IMR-90 (cell line): ENCODE data around the gene RPS19. TPM values are rescaled to one million over a fixed set of nuclear protein-coding genes. Genes with fewer than 3 reads are reported as not detected.

Experiments used
- ATAC-seq: fragments of 200-7000 bp; cut with Tn5 transposase; 2 replicates; pipeline ENCODE4 v1.9.1; 2020; ENCODE audit warnings: low read depth, mild to moderate bottlenecking, moderate library complexity
- BruUV-seq: library from RNA; stranded (reverse); fragments of 400-500 nt; replicated peaks from 2 replicates; lab custom pipeline; 2021; lab: Mats Ljungman, UMichigan
- CTCF ChIA-PET: fragments of 300-600 bp; formaldehyde crosslinking; extraction: SDS; loops from one replicate; lab custom pipeline; 2021; ENCODE audit warnings: antibody characterized with exemption; lab: Yijun Ruan, JAX
- POLR2A ChIA-PET: fragments of 300-600 bp; sonication (Branson Sonifier 250); formaldehyde crosslinking; loops from one replicate; lab custom pipeline; 2022; ENCODE audit warnings: antibody characterized with exemption; ENCODE audit not compliant: unreplicated experiment; lab: Charles Lee
- DNase-seq: peaks from one replicate; pipeline ENCODE4 v3.0.0; 2013
- H2AFZ ChIP-seq: replicated peaks from 2 replicates; pipeline ENCODE3; 2013; ENCODE audit warnings: low read length, mild to moderate bottlenecking; ENCODE audit not compliant: poor library complexity
- H2AK5ac ChIP-seq: 2 replicates; pipeline ENCODE4 v1.6.1; 2013; ENCODE audit warnings: low read depth, low read length, inconsistent platforms
- H2AK9ac ChIP-seq: replicated peaks from 2 replicates; pipeline ENCODE3; 2013; ENCODE audit warnings: mild to moderate bottlenecking, low read depth, low read length, moderate library complexity; ENCODE audit not compliant: poor library complexity
- H2BK120ac ChIP-seq: 2 replicates; pipeline ENCODE4 v1.6.1; 2013; ENCODE audit warnings: low read depth, low read length, inconsistent platforms
- H2BK15ac ChIP-seq: 3 replicates; pipeline ENCODE4 v1.6.1; 2013; ENCODE audit warnings: low read depth, low read length, inconsistent platforms
- H2BK20ac ChIP-seq: 2 replicates; pipeline ENCODE4 v1.6.1; 2013; ENCODE audit warnings: low read depth, mild to moderate bottlenecking, inconsistent platforms, low read length, moderate library complexity
- H2BK5ac ChIP-seq: 2 replicates; pipeline ENCODE4 v1.6.1; 2013; ENCODE audit warnings: mild to moderate bottlenecking, low read depth, low read length, inconsistent platforms; ENCODE audit not compliant: poor library complexity, severe bottlenecking
- H3K14ac ChIP-seq: replicated peaks from 2 replicates; pipeline ENCODE4 v1.6.1; 2013; ENCODE audit warnings: low read depth, low read length, inconsistent platforms
- H3K18ac ChIP-seq: 2 replicates; pipeline ENCODE4 v1.6.1; 2013; ENCODE audit warnings: low read depth, low read length, control low read depth
- H3K23ac ChIP-seq: 2 replicates; pipeline ENCODE4 v1.6.1; 2013; ENCODE audit warnings: low read depth, low read length, inconsistent platforms
- H3K27ac ChIP-seq: 2 replicates; pipeline ENCODE4 v1.5.1; 2013; ENCODE audit warnings: mild to moderate bottlenecking, control low read depth, low read length; ENCODE audit not compliant: insufficient read depth
- H3K27me3 ChIP-seq: 2 replicates; pipeline ENCODE4 v1.6.1; 2013; ENCODE audit warnings: low read length; ENCODE audit not compliant: control insufficient read depth, insufficient read depth
- H3K36me3 ChIP-seq: 2 replicates; pipeline ENCODE4 v1.6.1; 2013; ENCODE audit warnings: low read length, mixed read lengths; ENCODE audit not compliant: control insufficient read depth, insufficient read depth
- H3K4ac ChIP-seq: 2 replicates; pipeline ENCODE4 v1.6.1; 2013; ENCODE audit warnings: low read depth, low read length, inconsistent platforms
- H3K4me1 ChIP-seq: 2 replicates; pipeline ENCODE4 v1.6.1; 2013; ENCODE audit warnings: low read length, mixed read lengths; ENCODE audit not compliant: control insufficient read depth, insufficient read depth
- H3K4me2 ChIP-seq: 2 replicates; pipeline ENCODE4 v1.6.1; 2013; ENCODE audit warnings: low read depth, mild to moderate bottlenecking, control low read depth, low read length, moderate library complexity
- H3K4me3 ChIP-seq: 2 replicates; pipeline ENCODE4 v1.5.1; 2013; ENCODE audit warnings: low read depth, mild to moderate bottlenecking, control low read depth, low read length, moderate library complexity; ENCODE audit not compliant: insufficient read depth
- H3K56ac ChIP-seq: 2 replicates; pipeline ENCODE4 v1.6.1; 2013; ENCODE audit warnings: low read length, inconsistent platforms; ENCODE audit not compliant: insufficient read depth; ENCODE audit errors: extremely low read depth
- H3K79me1 ChIP-seq, 2 experiments: 2 replicates each; pipeline ENCODE4 v1.6.1; 2013; ENCODE audit warnings: low read length in 2 of 2, inconsistent platforms in 1 of 2, low read depth in 1 of 2
- H3K9ac ChIP-seq: 2 replicates; pipeline ENCODE4 v1.6.1; 2013; ENCODE audit warnings: low read depth, low read length, control low read depth
- H3K9me1 ChIP-seq: 2 replicates; pipeline ENCODE4 v1.6.1; 2013; ENCODE audit warnings: low read length, inconsistent platforms; ENCODE audit not compliant: insufficient read depth
- H3K9me3 ChIP-seq: 2 replicates; pipeline ENCODE4 v1.6.1; 2013; ENCODE audit warnings: low read length; ENCODE audit not compliant: control insufficient read depth, insufficient read depth
- H4K20me1 ChIP-seq: 2 replicates; pipeline ENCODE4 v1.6.1; 2013; ENCODE audit warnings: low read length, inconsistent platforms; ENCODE audit not compliant: insufficient read depth
- H4K5ac ChIP-seq: 2 replicates; pipeline ENCODE4 v1.6.1; 2013; ENCODE audit warnings: mild to moderate bottlenecking, low read depth, low read length, control low read depth
- H4K8ac ChIP-seq, 2 experiments: 2 replicates each; pipeline ENCODE4 v1.6.1; 2013; ENCODE audit warnings: low read depth in 2 of 2, low read length in 2 of 2, control low read depth in 1 of 2, inconsistent platforms in 1 of 2
- H4K91ac ChIP-seq: 2 replicates; pipeline ENCODE4 v1.6.1; 2013; ENCODE audit warnings: low read depth, low read length, inconsistent platforms; ENCODE audit not compliant: insufficient read depth
- BHLHE40 ChIP-seq: fragments of 150-350 bp; IDR thresholded peaks from 2 replicates; pipeline ENCODE4 v1.6.1; 2016; ENCODE audit warnings: mild to moderate bottlenecking, low read depth, low read length
- CHD1 ChIP-seq: IDR thresholded peaks from 2 replicates; pipeline ENCODE4 v1.6.1; 2012; ENCODE audit warnings: low read depth, low read length, improper control_type of control experiment
- CTCF ChIP-seq: conservative IDR thresholded peaks from 2 replicates; pipeline ENCODE4 v1.5.1; 2012; ENCODE audit warnings: mild to moderate bottlenecking, low read depth, low read length, improper control_type of control experiment
- FOS ChIP-seq: fragments of 150-350 bp; IDR thresholded peaks from 2 replicates; pipeline ENCODE4 v1.6.1; 2016; ENCODE audit warnings: low read depth, low read length
- MAFK ChIP-seq: IDR thresholded peaks from 2 replicates; pipeline ENCODE4 v1.6.1; 2012; ENCODE audit warnings: low read depth, low read length, improper control_type of control experiment
- MAZ ChIP-seq: IDR thresholded peaks from 2 replicates; pipeline ENCODE4 v1.6.1; 2012; ENCODE audit warnings: low read depth, mild to moderate bottlenecking, low read length, improper control_type of control experiment, moderate library complexity, borderline replicate concordance
- MXI1 ChIP-seq: IDR thresholded peaks from 2 replicates; pipeline ENCODE4 v1.6.1; 2012; ENCODE audit warnings: low read depth, mild to moderate bottlenecking, low read length, moderate library complexity, borderline replicate concordance
- NFE2L2 ChIP-seq: fragments of 150-350 bp; IDR thresholded peaks from 2 replicates; pipeline ENCODE4 v1.6.1; 2016; ENCODE audit warnings: low read depth, mild to moderate bottlenecking, low read length
- POLR2A ChIP-seq: IDR thresholded peaks from 2 replicates; pipeline ENCODE4 v1.6.1; 2012; ENCODE audit warnings: mild to moderate bottlenecking, low read depth, low read length
- RCOR1 ChIP-seq: IDR thresholded peaks from 2 replicates; pipeline ENCODE4 v1.6.1; 2012; ENCODE audit warnings: mild to moderate bottlenecking, low read length, improper control_type of control experiment; ENCODE audit not compliant: insufficient replicate concordance
- RFX5 ChIP-seq: IDR thresholded peaks from 2 replicates; pipeline ENCODE4 v1.8.0; 2012; ENCODE audit warnings: low read depth, mild to moderate bottlenecking, low read length, moderate library complexity
- SMC3 ChIP-seq: fragments of 150-350 bp; IDR thresholded peaks from 2 replicates; pipeline ENCODE4 v1.6.1; 2016; ENCODE audit warnings: low read depth, mild to moderate bottlenecking, antibody characterized with exemption, low read length, moderate library complexity
- USF2 ChIP-seq: fragments of 150-350 bp; IDR thresholded peaks from 2 replicates; pipeline ENCODE4 v1.6.1; 2017; ENCODE audit warnings: mild to moderate bottlenecking, antibody characterized with exemption, low read length, low read depth
- WGBS, 2 experiments: methylation state at CpG; one replicate each; pipeline versions ENCODE4 v1.1.5 to v1.1.7; 2013; ENCODE audit warnings: missing lambda C conversion rate in 2 of 2; ENCODE audit not compliant: insufficient read length in 1 of 2; ENCODE audit errors: extremely low coverage in 2 of 2; 5-methylcytosine and 5-hydroxymethylcytosine counted together
- dilution Hi-C: fragments of 300-500 bp; cut with HindIII; formaldehyde crosslinking; loops from one replicate; pipeline ENCODE4 v1.14.3; 2018; ENCODE audit warnings: low sequenced_read_pairs; ENCODE audit not compliant: unreplicated experiment
- in situ Hi-C: fragments of 300-500 bp; cut with MboI; formaldehyde crosslinking; loops from 3 replicates; pipeline ENCODE4 v1.14.3; 2019; ENCODE audit warnings: low sequenced_read_pairs, inconsistent platforms, mixed read lengths
- intact Hi-C: fragments of 100-400 bp; cut with micrococcal nuclease; formaldehyde crosslinking; loops from 2 replicates; pipeline ENCODE4 v1.10.0; 2022
- polyA plus RNA-seq, 3 experiments: library from polyadenylated mRNA; depleted of rRNA; stranded (reverse); fragments of >200 nt; gene quantifications; 2 replicates each; pipeline ENCODE4 v1.2.3, GENCODE V29; 2012; ENCODE audit warnings: low replicate concordance in 1 of 3
- total RNA-seq: library from RNA; depleted of rRNA; stranded (reverse); fragments of >200 nt; gene quantifications from 2 replicates; pipeline ENCODE4 v1.2.3, GENCODE V29; 2012

The RPS19 gene
- total and polyA plus RNA-seq, 2 of the 4 experiments (the other 2 are of a cell fraction), result 230 to 3,988 TPM

- POLR2A ChIA-PET, result no interaction called here
- H3K4me3 ChIP-seq, result no peak overlapping the region
- no peak for TF ChIP-seq NFE2L2
- TF ChIP-seq CTCF, result no peak
- TF ChIP-seq MAZ, result no peak
- no peak for TF ChIP-seq BHLHE40
- no peak for TF ChIP-seq RCOR1
- TF ChIP-seq SMC3, result no peak
- no peak for TF ChIP-seq USF2
- no peak for TF ChIP-seq CHD1
- TF ChIP-seq MAFK, result no peak
- no peak for TF ChIP-seq POLR2A
- TF ChIP-seq FOS, result no peak
- no peak for TF ChIP-seq RFX5
- TF ChIP-seq MXI1, result no peak
- H3K9me1 ChIP-seq, result no peaks in the 10 kb centered on the region; the same call in 1 of the 2 replicates
- H3K27ac ChIP-seq, result no peak overlapping the region
- no peak overlapping the region for H2BK15ac ChIP-seq
- WGBS, 2 experiments, result 73% methylated on average over 2 of the region's 13 CpGs; no CpG with 5 or more reads in 1 of the 2 experiments
- H3K23ac ChIP-seq, result no peak overlapping the region
- no peak overlapping the region for H3K4ac ChIP-seq
- H3K79me1 ChIP-seq, result no peaks in the 10 kb centered on the region
- intact Hi-C loops (no loop called here), dilution Hi-C loops (no loop called here), in situ Hi-C loops (no loop called here)
- no peak overlapping the region for H2BK120ac ChIP-seq
- no peak overlapping the region for H2AK9ac ChIP-seq
- H3K4me1 ChIP-seq, result 0 out of 2 replicates have a peak, but pooled peaks cover 2% of the 10 kb centered on the region
- H4K20me1 ChIP-seq, result peaks cover 28% of the 10 kb centered on the region
- no peak overlapping the region for H3K4me2 ChIP-seq
- no peak overlapping the region for H3K18ac ChIP-seq
- no peak overlapping the region for H3K9ac ChIP-seq
- no peak overlapping the region for H3K14ac ChIP-seq
- H2AK5ac ChIP-seq, result no peak overlapping the region
- H3K27me3 ChIP-seq, result peaks cover 48% of the 10 kb centered on the region
- H2BK20ac ChIP-seq, result no peak overlapping the region
- H4K8ac ChIP-seq, result no peak overlapping the region
- no peaks in the 10 kb centered on the region for H3K9me3 ChIP-seq
- H2BK5ac ChIP-seq, result no peak overlapping the region
- H4K5ac ChIP-seq, result no peak overlapping the region
- H3K56ac ChIP-seq, result no peak overlapping the region
- H2AFZ ChIP-seq, result no peak overlapping the region
- no TSS peak for BruUV-seq
- H4K91ac ChIP-seq, result no peak overlapping the region
- no peak for DNase-seq
- CTCF ChIA-PET, result no interaction called here
- H3K36me3 ChIP-seq, result peaks cover 9% of the 10 kb centered on the region
- no peak for ATAC-seq
Measured at GRCh38 chr19:41910992-41911888, 51.2 kb downstream of the RPS19 start.
